ENCODE data around the gene BEX2.
"Not testable (repeated sequence)": the region's sequence is repeated elsewhere in the genome, so short reads cannot be mapped to it uniquely, and the experiment has no call there.

Gene BEX2

DNA sequence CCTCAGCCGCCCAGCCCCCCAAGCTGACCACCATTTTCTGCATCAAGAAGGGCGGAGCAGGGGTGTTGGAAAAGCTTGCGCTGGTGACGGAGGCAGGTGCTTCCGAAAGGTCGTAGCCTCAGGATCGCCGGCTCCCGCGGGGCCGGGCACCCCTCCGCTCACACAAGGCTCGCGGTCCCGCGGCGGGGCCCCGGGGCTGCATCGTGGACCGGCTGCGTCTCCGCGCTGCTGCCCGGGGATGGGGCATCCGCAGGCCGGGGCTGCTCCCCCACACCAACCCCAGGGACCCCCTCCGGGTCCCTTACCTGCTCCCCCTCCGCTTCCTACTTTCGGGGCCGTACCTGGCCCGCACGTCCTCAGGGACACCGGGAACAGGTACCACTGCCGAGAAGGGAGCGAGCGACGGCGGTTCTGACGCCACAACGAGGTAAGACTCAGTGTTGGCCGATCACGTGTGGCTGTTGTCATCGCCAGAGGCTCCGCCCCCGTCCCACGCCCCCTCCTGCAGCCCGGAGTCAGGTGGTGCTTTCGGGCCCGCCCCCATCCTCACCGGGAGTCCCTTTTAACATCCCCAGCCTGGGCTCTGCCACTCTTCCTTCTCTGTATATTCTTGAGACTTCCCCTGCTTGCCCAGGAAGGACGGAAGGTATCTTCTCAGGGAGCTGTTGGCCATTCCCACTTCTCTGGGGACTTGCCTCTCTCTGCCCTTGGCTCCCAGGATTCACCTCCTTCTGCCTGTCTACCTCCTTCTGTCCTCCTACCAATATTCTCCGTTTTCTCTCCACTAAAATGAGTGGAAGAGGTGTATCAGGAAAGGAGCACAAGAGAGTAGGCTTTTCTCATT is at the start of gene BEX2:
TSS of gene BEX2 (minus strand) at position 436 of the 844 bp plus-strand sequence. CDS start 1,014 bp downstream, outside the sequence.
- DNase-seq = peak; percentile 14

DNA sequence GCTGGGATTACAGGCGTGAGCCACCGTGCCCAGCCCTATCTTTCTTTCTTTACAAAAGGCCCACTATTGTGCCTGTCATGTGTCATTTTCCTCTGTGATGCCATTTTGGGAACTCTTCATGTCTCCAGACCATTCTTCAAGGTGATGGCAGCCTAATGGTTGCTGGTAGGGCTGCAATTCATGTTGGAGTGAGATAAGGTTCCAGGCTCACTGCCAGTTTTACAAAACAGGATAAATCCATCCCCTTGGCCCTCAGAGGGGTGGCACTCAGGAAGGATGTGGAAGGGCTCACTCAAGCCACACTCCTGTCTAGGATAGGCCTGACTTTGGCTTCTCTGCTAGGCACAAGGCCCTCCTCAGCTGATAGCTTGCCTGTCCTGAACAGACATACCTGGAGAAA is 49.3 kb upstream of the BEX2 start:
- no peak for DNase-seq

DNA sequence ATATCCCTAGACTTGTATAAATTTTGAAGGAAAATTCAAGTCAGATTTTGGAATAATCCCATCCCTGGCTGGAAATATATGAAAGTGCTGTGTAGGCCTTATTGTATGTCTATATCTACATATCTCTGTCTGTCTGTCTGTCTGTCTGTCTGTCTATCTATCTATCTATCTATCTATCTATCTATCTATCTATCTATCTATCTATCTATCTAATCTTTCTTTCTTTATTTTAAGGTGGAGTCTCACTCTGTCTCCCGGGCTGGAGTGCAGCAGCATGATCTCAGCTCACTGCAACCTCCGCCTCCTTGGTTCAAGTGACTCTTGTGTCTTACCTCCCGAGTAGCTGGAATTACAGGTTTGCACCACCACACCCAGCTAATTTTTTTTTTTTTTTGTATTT is 48.8 kb upstream of the BEX2 start:
- DNase-seq = not testable (repeated sequence)

DNA sequence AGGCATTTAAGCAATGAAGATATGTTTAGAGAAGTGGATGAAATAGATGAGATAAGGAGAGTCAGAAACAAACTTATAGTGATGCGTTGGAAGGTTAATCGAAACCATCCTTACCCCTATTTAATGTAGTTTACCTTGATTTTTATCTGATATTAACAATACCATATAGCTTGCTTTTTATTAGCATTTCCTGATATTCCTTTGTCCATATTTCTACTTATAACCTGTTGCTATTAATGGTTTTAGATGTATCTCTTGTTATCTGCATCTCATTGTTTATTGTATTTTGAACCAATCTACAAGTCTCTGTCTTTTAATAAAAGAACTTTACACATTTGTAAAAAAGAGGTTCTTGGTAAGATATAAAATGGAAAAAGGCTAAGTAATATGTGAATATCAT is 47.1 kb upstream of the BEX2 start:
- DNase-seq = no peak

DNA sequence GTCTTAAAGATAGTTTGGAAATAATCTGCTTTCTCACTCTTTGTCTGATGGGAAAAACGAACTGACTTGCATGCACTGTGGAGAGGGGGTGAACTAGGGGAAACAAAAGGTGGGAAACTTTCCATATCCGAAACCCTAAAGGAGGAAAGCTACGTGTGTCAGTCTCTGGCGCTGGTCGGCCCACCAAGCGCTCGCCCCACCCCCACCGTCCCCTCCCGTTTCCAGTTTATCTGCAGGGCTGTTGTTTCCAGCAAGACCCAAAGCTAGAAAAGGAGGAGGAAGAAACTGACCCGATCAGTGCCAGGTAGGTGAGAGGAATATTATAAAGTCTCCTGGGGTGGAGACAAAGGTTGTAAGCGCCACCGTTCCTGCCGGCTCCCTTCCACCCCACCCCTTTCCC is 46.1 kb upstream of the BEX2 start:
- no peak for DNase-seq

DNA sequence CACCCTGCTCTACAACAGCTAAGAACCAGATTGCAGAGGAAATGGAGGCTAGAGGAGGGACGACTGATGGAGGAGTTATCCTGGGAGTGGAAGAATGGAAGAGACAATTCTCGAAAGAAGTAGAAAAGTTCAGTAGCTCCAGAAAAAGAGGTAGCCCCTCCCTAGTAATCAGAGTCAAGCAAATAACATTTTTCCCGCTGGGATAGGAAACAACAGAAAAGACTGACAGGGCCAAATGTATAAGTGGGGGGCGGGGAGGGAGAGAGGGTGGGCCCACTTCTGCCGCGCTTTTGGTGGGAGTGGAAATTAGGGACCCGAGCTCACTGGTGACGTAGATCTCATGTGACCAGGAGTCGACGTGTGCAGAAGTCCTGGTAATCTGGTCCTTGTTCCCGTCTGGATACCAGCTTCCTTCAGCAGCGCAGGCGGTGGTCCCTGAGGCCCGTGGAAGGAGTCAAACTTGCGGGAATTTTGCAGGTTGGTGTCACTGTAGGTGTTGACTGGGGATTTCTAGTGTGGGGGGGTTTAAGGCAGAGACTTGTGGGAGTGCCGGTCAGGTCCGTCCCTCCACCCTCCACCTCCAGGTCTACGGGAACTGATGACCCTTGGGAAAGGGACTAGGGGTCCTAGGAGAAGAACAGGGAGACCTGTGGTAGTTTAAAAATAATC is 45.5 kb upstream of the BEX2 start, which contains the start of gene TCEAL9:
TSS of gene TCEAL9 (plus strand) at position 377 of the 669 bp plus-strand sequence. CDS start 1,179 bp downstream, outside the sequence.
- DNase-seq = peak; percentile 11

DNA sequence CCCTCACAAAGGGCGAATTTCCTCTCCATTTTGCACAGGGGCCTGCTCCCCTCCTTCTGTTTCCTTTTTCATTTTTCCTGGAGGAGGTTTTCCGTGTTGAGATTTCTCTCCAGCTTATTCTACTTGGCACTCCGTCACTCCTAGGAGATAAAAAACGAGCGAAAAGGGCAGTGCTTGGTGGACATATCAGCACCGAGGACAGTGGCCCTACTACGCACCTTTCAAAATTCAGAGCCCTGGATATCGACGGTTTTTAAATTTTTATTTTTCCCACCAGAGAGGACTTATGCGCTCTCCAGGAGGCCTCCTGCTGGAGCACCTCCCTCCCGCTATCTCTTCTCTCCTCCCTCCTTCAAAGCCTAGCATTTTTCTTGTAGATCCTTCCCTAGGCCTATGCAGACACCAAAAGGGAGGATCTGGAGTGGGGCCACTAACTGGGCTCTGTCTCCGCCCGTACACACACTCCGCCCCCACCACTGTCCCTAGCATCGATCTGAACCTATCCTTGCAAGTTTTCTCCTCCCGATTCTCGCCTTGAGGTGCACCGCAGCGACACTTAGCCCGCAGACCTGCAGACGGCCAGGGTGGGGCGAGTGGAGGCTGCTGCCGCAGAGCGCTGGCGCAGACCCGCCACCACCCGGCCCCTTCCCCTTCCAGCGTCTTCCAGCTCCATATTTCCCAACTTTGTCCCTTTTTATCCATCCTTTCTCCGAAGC is 37.0 kb upstream of the BEX2 start:
- no peak for DNase-seq

DNA sequence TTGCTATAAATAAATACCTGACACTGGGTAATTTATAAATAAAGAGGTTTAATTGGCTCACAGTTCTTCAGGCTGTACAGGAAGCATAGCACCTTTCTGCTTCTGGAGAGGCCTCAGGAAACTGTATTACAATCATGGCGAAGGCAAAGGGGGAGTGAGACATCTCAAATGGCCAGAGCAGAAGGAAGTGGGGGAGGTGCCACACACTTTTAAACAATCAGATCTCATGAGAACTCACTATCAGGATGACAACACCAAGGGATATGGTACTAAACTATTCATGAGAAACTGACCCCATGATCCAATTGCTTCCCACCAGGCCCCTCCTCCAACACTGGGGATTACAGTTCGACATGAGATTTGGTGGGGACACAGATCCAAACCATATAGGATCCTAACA is 33.8 kb upstream of the BEX2 start:
- no peak for DNase-seq

DNA sequence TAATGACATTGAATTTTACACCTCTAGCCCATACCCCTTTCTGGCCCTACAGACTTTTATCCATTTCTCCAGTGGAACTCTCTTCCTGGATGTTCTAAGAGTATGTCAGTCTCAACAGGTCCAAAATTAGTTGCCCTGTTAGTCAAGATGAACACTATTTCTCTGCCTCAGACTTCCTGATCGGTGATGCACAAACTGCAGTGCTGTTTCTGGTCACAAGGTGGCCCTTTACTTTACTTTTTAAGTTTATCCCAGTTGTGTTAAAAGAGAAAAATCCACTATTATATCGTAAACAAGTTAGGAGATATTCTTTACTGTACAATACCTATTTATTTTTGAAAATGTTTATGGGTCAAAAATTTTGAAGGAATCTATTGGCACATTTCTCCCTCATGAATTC is 32.3 kb upstream of the BEX2 start:
- no peak for DNase-seq

DNA sequence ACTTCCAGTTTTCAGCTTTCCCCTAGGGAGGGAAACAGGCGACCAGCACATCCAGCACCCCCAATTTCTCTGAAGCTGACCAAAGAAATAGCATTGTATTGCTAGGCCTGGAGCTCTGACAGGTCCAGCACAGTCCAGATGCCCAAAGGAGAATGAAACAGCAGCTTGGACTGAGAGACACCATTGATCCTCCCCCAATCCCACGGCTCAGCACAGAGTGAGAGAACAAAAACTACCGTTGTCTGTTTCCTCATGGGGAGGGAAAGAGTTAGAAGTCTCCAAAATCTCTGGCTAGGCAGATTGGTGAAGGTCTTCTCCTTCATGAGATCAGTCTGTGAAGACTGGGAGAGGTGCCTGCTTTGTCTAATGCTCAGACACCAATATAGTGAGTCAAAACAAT is 27.9 kb upstream of the BEX2 start:
- DNase-seq = no peak

DNA sequence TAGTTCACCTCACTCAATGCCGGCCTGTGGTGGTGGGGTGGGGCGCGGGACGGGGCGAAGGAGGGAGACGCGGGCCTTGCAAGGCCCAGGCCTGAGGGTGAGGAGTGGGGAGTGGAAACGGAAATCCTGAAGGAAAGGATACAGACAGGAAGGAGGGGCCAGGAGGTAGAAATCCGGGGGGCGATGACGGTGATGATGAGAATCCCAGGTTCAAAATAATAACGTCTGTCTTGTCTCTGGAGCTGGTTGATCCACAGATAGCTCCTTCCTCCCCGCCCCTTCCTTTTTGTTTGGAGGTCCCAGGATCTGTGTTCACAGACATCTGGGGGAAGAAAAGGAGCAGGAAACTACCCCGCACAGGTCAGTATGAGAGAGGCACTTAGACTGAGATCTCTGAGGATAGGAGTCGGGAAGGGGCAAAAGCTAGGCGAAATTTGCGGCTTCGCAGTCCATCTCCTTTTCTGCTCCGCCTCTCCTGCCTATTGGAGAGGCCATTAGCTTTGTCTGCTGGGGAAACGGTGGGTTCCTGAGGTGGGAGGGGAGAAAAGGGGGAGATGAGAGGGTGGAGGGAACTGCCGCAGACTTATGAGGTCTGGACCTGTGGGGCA is 20.0 kb upstream of the BEX2 start:
- DNase-seq = no peak

DNA sequence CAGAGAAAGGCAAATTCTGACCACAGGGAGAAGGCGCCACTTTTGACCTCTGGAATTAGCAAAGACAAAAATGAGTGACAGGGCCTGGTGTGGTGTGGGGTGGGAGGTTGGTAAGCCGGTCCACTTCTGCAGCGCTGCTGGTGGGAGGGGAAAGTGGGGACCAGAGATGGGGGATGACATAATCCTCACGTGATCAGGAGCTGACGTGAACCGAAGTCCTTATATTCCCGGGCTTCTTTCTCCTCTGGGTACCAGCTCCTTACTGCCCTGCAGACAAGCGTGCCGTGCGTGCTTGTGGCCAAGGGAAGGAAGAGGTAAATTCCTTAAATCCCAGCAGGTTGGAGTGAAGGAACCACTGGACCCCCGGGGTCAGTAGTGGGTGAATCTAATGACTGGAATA is 19.2 kb upstream of the BEX2 start, which contains the start of gene TCEAL7:
TSS of gene TCEAL7 (plus strand) at position 249 of the 400 bp plus-strand sequence. CDS start 1,165 bp downstream, outside the sequence.
- no peak for DNase-seq

DNA sequence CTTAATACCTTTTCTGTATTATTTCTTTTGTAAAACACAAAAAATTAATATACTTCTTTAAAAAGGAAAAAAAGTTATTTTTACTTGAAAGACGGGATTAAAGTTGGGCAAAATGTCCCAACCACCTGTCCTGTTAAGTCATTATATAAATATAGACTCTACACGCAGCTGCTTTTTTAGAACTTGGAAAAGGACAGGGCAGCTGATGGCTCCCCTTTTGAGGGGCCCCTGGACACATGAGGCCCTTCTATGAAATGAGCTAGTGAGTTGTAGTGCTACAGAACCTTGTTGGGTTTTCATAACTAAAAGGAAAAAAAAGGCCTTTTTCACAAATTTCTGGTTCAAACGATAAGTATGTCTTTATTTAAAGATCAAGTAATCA is 600 bp upstream of the BEX2 start:
- DNase-seq = no peak

DNA sequence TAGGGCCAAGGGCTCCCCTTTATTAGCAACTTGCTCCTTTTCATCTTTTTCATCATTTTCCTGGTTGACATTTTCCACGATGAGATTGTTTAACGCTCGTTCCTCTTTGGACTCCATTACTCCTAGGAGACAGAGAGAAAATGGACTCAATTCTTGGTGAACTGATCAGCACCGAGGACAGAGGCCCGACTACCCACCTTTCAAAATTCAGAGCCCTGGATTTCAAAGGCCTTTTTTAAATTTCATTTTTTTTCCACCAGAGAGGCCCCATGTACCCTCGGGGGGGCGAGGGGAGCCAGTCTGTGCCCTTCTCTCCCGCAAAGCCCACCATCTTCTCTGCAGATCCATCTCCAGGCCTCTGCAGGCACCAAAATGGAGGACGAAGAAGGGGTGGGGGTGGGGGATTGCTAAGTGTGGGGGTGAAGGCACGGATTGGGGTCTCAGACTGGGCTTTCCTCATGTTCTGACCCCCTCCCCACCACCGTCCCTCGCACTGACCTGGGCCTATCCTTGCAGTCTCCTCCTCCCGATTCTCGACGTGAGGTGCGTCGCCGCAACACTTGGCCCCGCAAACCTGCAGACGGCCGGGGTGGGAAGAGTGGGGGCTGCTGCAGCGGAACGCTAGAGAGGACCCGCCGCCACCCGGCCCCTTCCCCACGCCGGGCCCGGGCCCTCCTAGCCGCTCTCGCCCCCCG is 783 bp downstream of the BEX2 start:
- DNase-seq = no peak

DNA sequence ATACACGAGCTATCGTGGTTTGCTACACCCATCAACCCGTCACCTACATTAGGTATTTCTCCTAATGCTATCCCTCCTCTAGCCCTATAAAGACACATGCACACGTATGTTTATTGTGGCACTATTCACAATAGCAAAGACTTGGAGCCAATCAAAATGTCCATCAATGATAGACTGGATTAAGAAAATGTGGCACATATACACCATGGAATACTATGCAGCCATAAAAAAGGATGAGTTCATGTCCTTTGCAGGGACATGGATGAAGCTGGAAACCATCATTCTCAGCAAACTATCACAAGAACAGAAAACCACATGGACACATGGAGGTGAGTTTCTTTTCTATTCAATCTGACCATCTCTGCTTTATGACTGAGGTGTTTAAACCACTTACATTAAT is 5.1 kb downstream of the BEX2 start:
- DNase-seq = not testable (repeated sequence)

DNA sequence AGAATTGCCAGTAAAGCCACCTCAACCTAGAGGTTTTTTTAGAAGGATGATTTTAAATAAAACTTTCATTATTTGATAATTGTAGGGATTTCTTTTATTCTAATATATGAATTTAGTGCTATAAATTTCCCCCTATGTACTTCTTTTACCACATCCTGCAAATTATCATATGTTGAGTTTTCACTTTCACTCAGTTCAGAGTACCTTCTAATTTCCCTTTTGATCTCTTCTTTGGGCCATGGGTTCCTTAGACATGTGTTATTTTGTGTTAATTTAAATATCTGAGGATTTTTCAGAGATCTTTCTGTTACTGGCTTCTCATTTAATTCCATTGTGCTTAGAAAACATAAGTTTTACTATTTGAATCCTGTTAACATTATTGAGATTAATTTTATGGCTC is 6.1 kb downstream of the BEX2 start:
- DNase-seq = no peak

DNA sequence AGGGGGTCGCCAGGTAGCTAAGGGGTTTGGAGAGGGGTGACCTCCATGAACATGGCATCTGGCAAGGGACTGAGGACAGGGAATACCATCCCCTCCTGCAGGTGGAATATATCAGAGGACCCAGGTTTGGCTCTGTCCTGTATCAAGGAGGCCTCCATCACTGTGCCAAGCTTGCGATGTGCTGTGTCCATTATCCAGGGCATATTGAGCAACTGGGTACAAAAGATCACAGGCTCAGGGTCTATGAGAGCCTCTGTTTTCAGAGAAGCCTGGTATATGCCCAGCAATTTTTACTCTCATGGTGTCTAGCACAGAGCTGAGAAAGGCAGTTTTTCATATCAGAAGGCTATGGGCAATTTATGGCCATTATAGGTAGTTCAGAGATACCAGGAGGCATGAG is 17.7 kb downstream of the BEX2 start:
- DNase-seq = no peak

DNA sequence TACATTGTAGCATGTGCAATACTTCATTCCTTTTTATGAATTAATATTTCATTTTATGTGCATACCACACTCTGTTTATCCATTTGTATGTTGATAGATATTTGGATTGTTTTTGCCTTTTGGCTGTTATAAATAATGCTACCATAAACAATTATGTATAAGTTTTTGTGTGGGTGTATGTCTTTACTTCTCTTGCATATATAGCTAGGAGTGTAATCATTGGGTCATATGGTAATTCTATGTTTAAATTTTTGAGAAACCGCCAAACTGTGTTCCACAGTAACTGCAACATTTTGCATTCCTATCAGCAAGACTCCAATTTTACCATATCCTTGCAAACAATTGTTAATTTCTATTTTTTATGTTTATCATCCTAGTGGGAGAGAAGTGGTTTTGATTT is 31.2 kb downstream of the BEX2 start:
- DNase-seq = no peak

DNA sequence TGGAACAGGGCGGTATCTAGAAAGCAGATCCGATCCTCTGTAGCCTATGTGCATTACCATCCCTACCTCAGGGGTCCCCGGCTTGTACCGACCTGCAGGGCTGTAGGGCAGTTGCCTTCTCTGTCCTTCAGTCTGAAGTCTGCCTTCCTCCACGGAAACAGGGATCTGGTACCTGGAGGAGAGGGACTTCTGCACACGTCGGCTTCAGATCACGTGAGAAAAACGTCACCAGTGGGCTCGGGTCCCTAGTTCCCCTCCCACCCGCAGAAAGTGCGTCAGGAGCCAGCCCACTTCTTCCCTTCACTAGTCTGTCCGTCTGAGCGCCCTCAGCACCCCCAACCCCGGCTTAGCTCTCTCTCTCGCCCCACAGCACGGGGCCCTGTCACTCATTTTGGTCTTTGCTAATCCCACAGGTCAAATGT is 34.2 kb downstream of the BEX2 start, which contains the start of gene TCEAL5:
TSS of gene TCEAL5 (minus strand) at position 170 of the 422 bp plus-strand sequence. CDS start 2,187 bp downstream, outside the sequence.
- no peak for DNase-seq

DNA sequence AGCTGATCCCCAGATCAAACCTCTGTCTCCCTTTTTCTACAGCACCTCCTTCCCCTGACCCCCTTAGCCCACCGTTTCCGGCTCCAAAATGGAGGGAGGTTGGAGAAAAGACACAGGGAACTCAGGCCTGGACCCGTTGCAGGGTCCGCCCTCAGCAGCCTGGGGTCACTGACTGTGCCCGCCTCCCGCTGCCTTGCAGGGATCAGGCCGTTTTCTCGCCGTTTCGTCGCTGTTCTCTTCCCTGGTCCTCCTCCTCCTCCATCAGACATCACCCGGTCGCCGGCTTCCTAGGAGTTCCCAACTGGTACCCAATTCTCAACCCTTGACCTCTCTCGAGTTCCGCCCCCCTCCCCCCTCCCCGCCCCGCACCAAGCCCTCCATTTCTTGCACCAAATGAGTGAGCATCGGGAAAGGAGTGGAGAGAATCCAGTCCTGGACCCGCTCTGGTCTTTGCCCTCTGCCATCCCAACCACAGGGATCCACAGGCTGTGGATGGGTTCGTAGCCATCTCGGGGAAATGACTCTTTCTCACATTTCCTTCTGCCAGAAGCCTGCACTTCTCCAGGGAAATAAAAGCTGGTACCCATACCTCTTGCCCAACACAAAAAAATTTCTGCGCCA is 34.7 kb downstream of the BEX2 start:
- DNase-seq = no peak

DNA sequence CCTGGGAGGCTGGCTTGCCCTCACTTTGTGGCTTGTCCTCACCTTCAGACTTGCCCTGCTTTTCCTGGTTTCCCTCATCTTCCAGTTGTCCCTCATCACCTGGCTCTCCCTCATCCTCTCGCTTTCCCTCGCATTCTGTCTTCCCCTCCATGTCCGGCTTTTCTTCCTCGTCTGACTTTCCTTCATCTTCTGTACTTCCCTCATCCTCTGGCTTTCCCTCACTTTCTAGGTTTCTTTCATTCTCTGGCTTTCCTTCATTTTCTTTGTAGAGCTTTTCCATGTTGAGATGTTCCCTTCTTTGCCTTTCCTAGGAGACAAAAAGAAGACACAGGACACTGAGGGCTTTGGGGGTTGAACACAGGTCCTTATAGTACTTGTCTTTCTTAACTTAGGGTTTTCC is 36.5 kb downstream of the BEX2 start:
- no peak for DNase-seq

All from NCI-H2029 treated with DMSO at 0.1 percent for 48 hours (cell line).